GM18907 (cell line): ENCODE data around the gene IFI30.

Source experiments
- ATAC-seq: cut with Tn5 transposase; IDR thresholded peaks from one replicate; pipeline ENCODE4 v1.9.1; 2021; ENCODE audit warnings: mild to moderate bottlenecking, moderate library complexity; ENCODE audit not compliant: unreplicated experiment

IFI30 gene

GRCh38 chr19:18170714-18171255, 2.8 kb upstream of the IFI30 start:
- peak; percentile 28 for ATAC-seq

GRCh38 chr19:18171605-18172327, 1.8 kb upstream of the IFI30 start:
- no peak for ATAC-seq

GRCh38 chr19:18172331-18173053, 1.1 kb upstream of the IFI30 start:
- ATAC-seq, result no peak

GRCh38 chr19:18173054-18173571, 500 bp upstream of the IFI30 start:
- peak; percentile 5 for ATAC-seq

- ATAC-seq, result no peak
Observed at GRCh38 chr19:18174983-18175382, 1.4 kb downstream of the IFI30 start.

GRCh38 chr19:18176367-18177310, 3.0 kb downstream of the IFI30 start:
- ATAC-seq, result no peak

- no peak for ATAC-seq
Observed at GRCh38 chr19:18179957-18180356, 6.3 kb downstream of the IFI30 start.

GRCh38 chr19:18183529-18183928, 9.9 kb downstream of the IFI30 start:
- no peak for ATAC-seq

GRCh38 chr19:18185538-18185937, 11.9 kb downstream of the IFI30 start:
- no peak for ATAC-seq

- no peak for ATAC-seq
Observed at GRCh38 chr19:18190278-18190677, 16.7 kb downstream of the IFI30 start.

- ATAC-seq, result no peak
Observed at GRCh38 chr19:18191640-18192062, 18.0 kb downstream of the IFI30 start.

GRCh38 chr19:18192673-18193387, 19.2 kb downstream of the IFI30 start, which contains the start of gene MPV17L2:
TSS of gene MPV17L2 (plus strand) at chr19:18193218. CDS start at chr19:18193282, 64 bp downstream.
- ATAC-seq, result peak; percentile 87

- no peak for ATAC-seq
Observed at GRCh38 chr19:18193388-18194180, 20.0 kb downstream of the IFI30 start.

GRCh38 chr19:18194181-18194530, 20.5 kb downstream of the IFI30 start:
- ATAC-seq, result no peak

- ATAC-seq, result no peak
Observed at GRCh38 chr19:18194554-18195238, 21.1 kb downstream of the IFI30 start.

- no peak for ATAC-seq
Observed at GRCh38 chr19:18196511-18196845, 22.9 kb downstream of the IFI30 start.

- ATAC-seq, result no peak
Observed at GRCh38 chr19:18197306-18197705, 23.7 kb downstream of the IFI30 start.

- ATAC-seq, result no peak
Observed at GRCh38 chr19:18197941-18198340, 24.3 kb downstream of the IFI30 start.

- ATAC-seq, result no peak
Observed at GRCh38 chr19:18198374-18198773, 24.8 kb downstream of the IFI30 start.
